HCT116 (cell line): ENCODE measurements around the gene KDM6B. TPM values are rescaled to one million over a fixed set of nuclear protein-coding genes. Genes with fewer than 3 reads are reported as not detected.

Source experiments
- ATAC-seq: fragments of 200-7000 bp; cut with Tn5 transposase; 2 replicates; pipeline ENCODE4 v1.9.1; 2020; ENCODE audit warnings: mild to moderate bottlenecking, moderate library complexity
- BruUV-seq: library from RNA; stranded (reverse); fragments of 400-500 nt; replicated peaks from 2 replicates; lab custom pipeline; 2021; lab: Mats Ljungman, UMichigan
- CTCF ChIA-PET: fragments of 300-600 bp; sonication (Branson Sonifier 250); formaldehyde crosslinking; loops from one replicate; lab custom pipeline; 2021; ENCODE audit warnings: antibody characterized with exemption; lab: Charles Lee
- POLR2A ChIA-PET: fragments of 300-600, 350-600 bp; sonication (Branson Sonifier 250); formaldehyde crosslinking; loops from one replicate; lab custom pipeline; 2021; ENCODE audit warnings: antibody characterized with exemption; lab: Charles Lee
- RAD21 ChIA-PET, 2 experiments: fragments of 300-600 bp; sonication (Branson Sonifier 250); formaldehyde crosslinking; loops; one replicate each; lab custom pipeline; 2023; ENCODE audit warnings: low total read pairs in 2 of 2; ENCODE audit not compliant: uncharacterized antibody in 2 of 2, unreplicated experiment in 2 of 2, low non-redundant PET in 1 of 2; lab: Charles Lee
- DNase-seq: peaks from one replicate; pipeline ENCODE4 v3.0.0-alpha.2; 2010; ENCODE audit warnings: low read depth, low spot score
- H2AFZ ChIP-seq: fragments of 200-600 bp; shearing (Covaris generic), sonication (generic); 2 replicates; pipeline ENCODE4 v1.6.1; 2017; ENCODE audit warnings: low read depth, mixed run types, mixed read lengths, antibody characterized with exemption, low read length; ENCODE audit not compliant: poor library complexity, severe bottlenecking
- H3K27ac ChIP-seq: 2 replicates; pipeline ENCODE4 v1.5.1; 2012; ENCODE audit warnings: low read depth, low read length
- H3K27me3 ChIP-seq: fragments of 200-600 bp; sonication (generic); 2 replicates; pipeline ENCODE4 v1.6.1; 2016; ENCODE audit warnings: mixed run types, low read length, mixed read lengths; ENCODE audit not compliant: insufficient read depth
- H3K36me3 ChIP-seq, 2 experiments: fragments of 200-500 bp in 1 of 2; fragments of 200-600 bp in 1 of 2; sonication (Bioruptor generic) in 1 of 2; sonication (generic) in 1 of 2; 2 replicates each; pipeline versions ENCODE4 v1.5.1 to v1.6.1; 2014 to 2016; ENCODE audit warnings: low read length in 2 of 2, inconsistent platforms in 1 of 2, mixed read lengths in 1 of 2, mixed run types in 1 of 2; ENCODE audit not compliant: insufficient read depth in 2 of 2, control insufficient read depth in 1 of 2
- H3K4me1 ChIP-seq, 2 experiments: fragments of 200-600 bp in 1 of 2; sonication (generic) in 1 of 2; 2 replicates each; pipeline versions ENCODE4 v1.5.1 to v1.6.1; 2012 to 2017; ENCODE audit warnings: low read length in 2 of 2, inconsistent platforms in 1 of 2, mild to moderate bottlenecking in 1 of 2, mixed read lengths in 1 of 2, mixed run types in 1 of 2, moderate library complexity in 1 of 2; ENCODE audit not compliant: insufficient read depth in 2 of 2, control insufficient read depth in 1 of 2
- H3K4me2 ChIP-seq: fragments of 200-600 bp; sonication (generic); 2 replicates; pipeline ENCODE4 v1.6.1; 2017; ENCODE audit warnings: mixed run types, low read length, mixed read lengths
- H3K4me3 ChIP-seq, 2 experiments: fragments of 200-600 bp in 1 of 2; sonication (generic) in 1 of 2; replicated peaks in 1 of 2; 2 replicates each; pipeline ENCODE4 v1.5.1; 2011 to 2016; ENCODE audit warnings: low read length in 2 of 2, control low read depth in 1 of 2, low read depth in 1 of 2, mild to moderate bottlenecking in 1 of 2, mixed read lengths in 1 of 2, mixed run types in 1 of 2
- H3K79me2 ChIP-seq: fragments of 200-600 bp; sonication (generic); 2 replicates; pipeline ENCODE4 v1.6.1; 2017; ENCODE audit warnings: mild to moderate bottlenecking, mixed run types, low read length, moderate library complexity, mixed read lengths; ENCODE audit not compliant: insufficient read depth
- H3K9ac ChIP-seq: fragments of 200-600 bp; sonication (generic); 2 replicates; pipeline ENCODE4 v1.6.1; 2016; ENCODE audit warnings: low read length, mixed read lengths
- H3K9me2 ChIP-seq: fragments of 200-600 bp; sonication (generic), shearing (Covaris generic); 2 replicates; pipeline ENCODE4 v1.6.1; 2017; ENCODE audit warnings: mixed run types, mild to moderate bottlenecking, moderate library complexity; ENCODE audit not compliant: insufficient read depth
- H3K9me3 ChIP-seq, 2 experiments: fragments of 200-500 bp in 1 of 2; fragments of 200-600 bp in 1 of 2; sonication (Bioruptor generic) in 1 of 2; sonication (generic) in 1 of 2; 2 replicates each; pipeline ENCODE4 v1.6.1; 2014 to 2017; ENCODE audit warnings: low read length in 2 of 2, mixed read lengths in 2 of 2, inconsistent platforms in 1 of 2, low read depth in 1 of 2, mild to moderate bottlenecking in 1 of 2, mixed run types in 1 of 2, moderate library complexity in 1 of 2; ENCODE audit not compliant: control insufficient read depth in 1 of 2, insufficient read depth in 1 of 2
- H4K20me1 ChIP-seq: fragments of 200-600 bp; sonication (generic), shearing (Covaris generic); 2 replicates; pipeline ENCODE4 v1.6.1; 2017; ENCODE audit warnings: mixed run types, mild to moderate bottlenecking, moderate library complexity; ENCODE audit not compliant: insufficient read depth
- ATF3 ChIP-seq: IDR thresholded peaks from 2 replicates; pipeline ENCODE4 v1.6.1; 2012
- CEBPB ChIP-seq: IDR thresholded peaks from 2 replicates; pipeline ENCODE4 v1.6.1; 2012; ENCODE audit warnings: low read depth
- ELF1 ChIP-seq: IDR thresholded peaks from 2 replicates; pipeline ENCODE4 v1.6.1; 2012; ENCODE audit warnings: low read depth, borderline replicate concordance
- JUND ChIP-seq: IDR thresholded peaks from 2 replicates; pipeline ENCODE4 v1.6.1; 2012
- SRF ChIP-seq: IDR thresholded peaks from 2 replicates; pipeline ENCODE4 v1.6.1; 2012; ENCODE audit warnings: low read depth
- ZFX ChIP-seq: fragments of 450-650 bp; IDR thresholded peaks from 2 replicates; pipeline ENCODE4 v1.6.1; 2017
- intact Hi-C: fragments of 100-400 bp; cut with micrococcal nuclease; formaldehyde crosslinking; loops from 2 replicates; pipeline ENCODE4 v1.10.0; 2022
- total RNA-seq: library from RNA; stranded (reverse); gene quantifications from one replicate; pipeline ENCODE4 v1.2.1, GENCODE V29; 2021; ENCODE audit not compliant: unreplicated experiment
- TF ChIP-seq, protein P1 (sequence below): IDR thresholded peaks from 2 replicates; pipeline ENCODE4 v1.6.1; 2011; ENCODE audit warnings: mild to moderate bottlenecking, low read length, moderate library complexity; ENCODE audit not compliant: insufficient replicate concordance; ENCODE audit errors: extremely low read depth

The KDM6B gene
- total RNA-seq, 1 experiment from 2014 or later: 42.1 TPM

- H3K27me3 ChIP-seq: no peaks in the 10 kb centered on the region
- POLR2A ChIA-PET: interaction anchor here (0.8 to 3.7 kb wide), 4 partner anchors 11 to 29 kb away, joined by 3 to 45 read pairs (median 12); partner anchors contain the start of genes CYB5D1, KDM6B and NAA38
- peaks cover 70% of the 10 kb centered on the region for H3K79me2 ChIP-seq
- intact Hi-C loops: no loop called here
- DNase-seq: no peak
- TF ChIP-seq ELF1 (no peak), CEBPB (no peak), ZFX (no peak), JUND (no peak), ATF3 (no peak), SRF (no peak)
- TF ChIP-seq, protein P1, sequence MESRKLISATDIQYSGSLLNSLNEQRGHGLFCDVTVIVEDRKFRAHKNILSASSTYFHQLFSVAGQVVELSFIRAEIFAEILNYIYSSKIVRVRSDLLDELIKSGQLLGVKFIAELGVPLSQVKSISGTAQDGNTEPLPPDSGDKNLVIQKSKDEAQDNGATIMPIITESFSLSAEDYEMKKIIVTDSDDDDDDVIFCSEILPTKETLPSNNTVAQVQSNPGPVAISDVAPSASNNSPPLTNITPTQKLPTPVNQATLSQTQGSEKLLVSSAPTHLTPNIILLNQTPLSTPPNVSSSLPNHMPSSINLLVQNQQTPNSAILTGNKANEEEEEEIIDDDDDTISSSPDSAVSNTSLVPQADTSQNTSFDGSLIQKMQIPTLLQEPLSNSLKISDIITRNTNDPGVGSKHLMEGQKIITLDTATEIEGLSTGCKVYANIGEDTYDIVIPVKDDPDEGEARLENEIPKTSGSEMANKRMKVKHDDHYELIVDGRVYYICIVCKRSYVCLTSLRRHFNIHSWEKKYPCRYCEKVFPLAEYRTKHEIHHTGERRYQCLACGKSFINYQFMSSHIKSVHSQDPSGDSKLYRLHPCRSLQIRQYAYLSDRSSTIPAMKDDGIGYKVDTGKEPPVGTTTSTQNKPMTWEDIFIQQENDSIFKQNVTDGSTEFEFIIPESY: no peak
- no peak for ATAC-seq
- no peaks in the 10 kb centered on the region for H4K20me1 ChIP-seq
- H3K9ac ChIP-seq: peak overlapping the region; percentile 99
- RAD21 ChIA-PET: interaction anchor here in 1 of 2 experiments (0.8 to 0.9 kb wide), 2 partner anchors 10 to 11 kb away, joined by 3 to 5 read pairs; partner anchors contain the start of gene KDM6B
- H3K27ac ChIP-seq: peak overlapping the region; percentile 97
- H3K4me2 ChIP-seq: peak overlapping the region; percentile 99
- CTCF ChIA-PET: interaction anchor here (1.1 to 2.5 kb wide), 4 partner anchors 10 to 67 kb away, joined by 3 to 8 read pairs (median 5); partner anchors contain the start of gene NAA38
- BruUV-seq: no TSS peak
- no peaks in the 10 kb centered on the region for H3K9me3 ChIP-seq
- peaks cover 19 to 34% of the 10 kb centered on the region in 2 experiments for H3K4me1 ChIP-seq
- no peak overlapping the region for H2AFZ ChIP-seq
- no peaks in the 10 kb centered on the region for H3K9me2 ChIP-seq
- peak overlapping the region; percentile 92 to 94 for H3K4me3 ChIP-seq
- peaks cover 11 to 31% of the 10 kb centered on the region in 2 experiments for H3K36me3 ChIP-seq
Observed at GRCh38 chr17:7845359-7846062, 11.5 kb downstream of the KDM6B start.
